Measurements from ENCODE around the gene HIC1.
A peak's percentile ranks its signal among the peaks of the same experiment; 100 is the strongest.

The HIC1 gene

DNA sequence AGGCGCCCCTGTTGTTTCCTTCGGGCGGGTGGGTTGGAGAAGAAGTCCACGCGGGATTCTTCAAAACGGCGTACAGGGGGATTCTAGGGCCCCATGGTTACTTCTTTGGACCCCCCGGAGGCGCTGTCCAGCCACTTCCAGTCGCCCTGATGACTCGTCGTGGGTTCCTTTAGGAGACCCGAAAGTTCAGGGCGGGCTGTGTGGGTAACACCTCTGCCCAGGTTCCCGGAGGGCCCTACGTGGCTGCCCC lies 716 bp upstream of the HIC1 start:
- TF ChIP-seq ZNF8 (CRISPR knock-in tag; IDR thresholded peaks at IDR 0.05) (no peak), CSDC2 (CRISPR knock-in tag; IDR thresholded peaks at IDR 0.05) (no peak), ZFP3 (CRISPR knock-in tag; IDR thresholded peaks at IDR 0.05) (no peak), OSR1 (CRISPR knock-in tag; IDR thresholded peaks at IDR 0.05) (no peak), RARB (CRISPR knock-in tag; IDR thresholded peaks at IDR 0.05) (no peak), TCF4 (CRISPR knock-in tag; IDR thresholded peaks at IDR 0.05; ENCODE audit: borderline replicate concordance) (no peak), PPARA (CRISPR knock-in tag; IDR thresholded peaks at IDR 0.05; ENCODE audit: borderline replicate concordance) (no peak), TOX (CRISPR knock-in tag; IDR thresholded peaks at IDR 0.05; ENCODE audit: borderline replicate concordance) (no peak), ZNF565 (CRISPR knock-in tag; conservative IDR thresholded peaks at IDR 0.05; ENCODE audit: low read depth) (no peak), ESRRG (CRISPR knock-in tag; IDR thresholded peaks at IDR 0.05) (no peak), ARNTL (CRISPR knock-in tag; IDR thresholded peaks at IDR 0.05; ENCODE audit: borderline replicate concordance, low read depth) (no peak), ZC3H10 (CRISPR knock-in tag; IDR thresholded peaks at IDR 0.05) (no peak), ISL1 (CRISPR knock-in tag; IDR thresholded peaks at IDR 0.05) (no peak), ZFP30 (CRISPR knock-in tag; IDR thresholded peaks at IDR 0.05) (no peak)
- TF ChIP-seq, protein P1, sequence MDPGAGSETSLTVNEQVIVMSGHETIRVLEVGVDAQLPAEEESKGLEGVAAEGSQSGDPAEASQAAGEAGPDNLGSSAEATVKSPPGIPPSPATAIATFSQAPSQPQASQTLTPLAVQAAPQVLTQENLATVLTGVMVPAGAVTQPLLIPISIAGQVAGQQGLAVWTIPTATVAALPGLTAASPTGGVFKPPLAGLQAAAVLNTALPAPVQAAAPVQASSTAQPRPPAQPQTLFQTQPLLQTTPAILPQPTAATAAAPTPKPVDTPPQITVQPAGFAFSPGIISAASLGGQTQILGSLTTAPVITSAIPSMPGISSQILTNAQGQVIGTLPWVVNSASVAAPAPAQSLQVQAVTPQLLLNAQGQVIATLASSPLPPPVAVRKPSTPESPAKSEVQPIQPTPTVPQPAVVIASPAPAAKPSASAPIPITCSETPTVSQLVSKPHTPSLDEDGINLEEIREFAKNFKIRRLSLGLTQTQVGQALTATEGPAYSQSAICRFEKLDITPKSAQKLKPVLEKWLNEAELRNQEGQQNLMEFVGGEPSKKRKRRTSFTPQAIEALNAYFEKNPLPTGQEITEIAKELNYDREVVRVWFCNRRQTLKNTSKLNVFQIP (CRISPR knock-in tag; IDR thresholded peaks at IDR 0.05; ENCODE audit: borderline replicate concordance, low read depth) = no peak
- TF ChIP-seq, protein P2, sequence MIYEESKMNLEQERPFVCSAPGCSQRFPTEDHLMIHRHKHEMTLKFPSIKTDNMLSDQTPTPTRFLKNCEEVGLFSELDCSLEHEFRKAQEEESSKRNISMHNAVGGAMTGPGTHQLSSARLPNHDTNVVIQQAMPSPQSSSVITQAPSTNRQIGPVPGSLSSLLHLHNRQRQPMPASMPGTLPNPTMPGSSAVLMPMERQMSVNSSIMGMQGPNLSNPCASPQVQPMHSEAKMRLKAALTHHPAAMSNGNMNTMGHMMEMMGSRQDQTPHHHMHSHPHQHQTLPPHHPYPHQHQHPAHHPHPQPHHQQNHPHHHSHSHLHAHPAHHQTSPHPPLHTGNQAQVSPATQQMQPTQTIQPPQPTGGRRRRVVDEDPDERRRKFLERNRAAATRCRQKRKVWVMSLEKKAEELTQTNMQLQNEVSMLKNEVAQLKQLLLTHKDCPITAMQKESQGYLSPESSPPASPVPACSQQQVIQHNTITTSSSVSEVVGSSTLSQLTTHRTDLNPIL (CRISPR knock-in tag; IDR thresholded peaks at IDR 0.05; ENCODE audit: low read depth) = no peak
- TF ChIP-seq, protein P3, sequence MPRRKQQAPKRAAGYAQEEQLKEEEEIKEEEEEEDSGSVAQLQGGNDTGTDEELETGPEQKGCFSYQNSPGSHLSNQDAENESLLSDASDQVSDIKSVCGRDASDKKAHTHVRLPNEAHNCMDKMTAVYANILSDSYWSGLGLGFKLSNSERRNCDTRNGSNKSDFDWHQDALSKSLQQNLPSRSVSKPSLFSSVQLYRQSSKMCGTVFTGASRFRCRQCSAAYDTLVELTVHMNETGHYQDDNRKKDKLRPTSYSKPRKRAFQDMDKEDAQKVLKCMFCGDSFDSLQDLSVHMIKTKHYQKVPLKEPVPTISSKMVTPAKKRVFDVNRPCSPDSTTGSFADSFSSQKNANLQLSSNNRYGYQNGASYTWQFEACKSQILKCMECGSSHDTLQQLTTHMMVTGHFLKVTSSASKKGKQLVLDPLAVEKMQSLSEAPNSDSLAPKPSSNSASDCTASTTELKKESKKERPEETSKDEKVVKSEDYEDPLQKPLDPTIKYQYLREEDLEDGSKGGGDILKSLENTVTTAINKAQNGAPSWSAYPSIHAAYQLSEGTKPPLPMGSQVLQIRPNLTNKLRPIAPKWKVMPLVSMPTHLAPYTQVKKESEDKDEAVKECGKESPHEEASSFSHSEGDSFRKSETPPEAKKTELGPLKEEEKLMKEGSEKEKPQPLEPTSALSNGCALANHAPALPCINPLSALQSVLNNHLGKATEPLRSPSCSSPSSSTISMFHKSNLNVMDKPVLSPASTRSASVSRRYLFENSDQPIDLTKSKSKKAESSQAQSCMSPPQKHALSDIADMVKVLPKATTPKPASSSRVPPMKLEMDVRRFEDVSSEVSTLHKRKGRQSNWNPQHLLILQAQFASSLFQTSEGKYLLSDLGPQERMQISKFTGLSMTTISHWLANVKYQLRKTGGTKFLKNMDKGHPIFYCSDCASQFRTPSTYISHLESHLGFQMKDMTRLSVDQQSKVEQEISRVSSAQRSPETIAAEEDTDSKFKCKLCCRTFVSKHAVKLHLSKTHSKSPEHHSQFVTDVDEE (CRISPR knock-in tag; IDR thresholded peaks at IDR 0.05) = no peak
- TF ChIP-seq, protein P4, sequence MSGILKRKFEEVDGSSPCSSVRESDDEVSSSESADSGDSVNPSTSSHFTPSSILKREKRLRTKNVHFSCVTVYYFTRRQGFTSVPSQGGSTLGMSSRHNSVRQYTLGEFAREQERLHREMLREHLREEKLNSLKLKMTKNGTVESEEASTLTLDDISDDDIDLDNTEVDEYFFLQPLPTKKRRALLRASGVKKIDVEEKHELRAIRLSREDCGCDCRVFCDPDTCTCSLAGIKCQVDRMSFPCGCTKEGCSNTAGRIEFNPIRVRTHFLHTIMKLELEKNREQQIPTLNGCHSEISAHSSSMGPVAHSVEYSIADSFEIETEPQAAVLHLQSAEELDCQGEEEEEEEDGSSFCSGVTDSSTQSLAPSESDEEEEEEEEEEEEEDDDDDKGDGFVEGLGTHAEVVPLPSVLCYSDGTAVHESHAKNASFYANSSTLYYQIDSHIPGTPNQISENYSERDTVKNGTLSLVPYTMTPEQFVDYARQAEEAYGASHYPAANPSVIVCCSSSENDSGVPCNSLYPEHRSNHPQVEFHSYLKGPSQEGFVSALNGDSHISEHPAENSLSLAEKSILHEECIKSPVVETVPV (CRISPR knock-in tag; IDR thresholded peaks at IDR 0.05) = no peak
- no peak for ATAC-seq

DNA sequence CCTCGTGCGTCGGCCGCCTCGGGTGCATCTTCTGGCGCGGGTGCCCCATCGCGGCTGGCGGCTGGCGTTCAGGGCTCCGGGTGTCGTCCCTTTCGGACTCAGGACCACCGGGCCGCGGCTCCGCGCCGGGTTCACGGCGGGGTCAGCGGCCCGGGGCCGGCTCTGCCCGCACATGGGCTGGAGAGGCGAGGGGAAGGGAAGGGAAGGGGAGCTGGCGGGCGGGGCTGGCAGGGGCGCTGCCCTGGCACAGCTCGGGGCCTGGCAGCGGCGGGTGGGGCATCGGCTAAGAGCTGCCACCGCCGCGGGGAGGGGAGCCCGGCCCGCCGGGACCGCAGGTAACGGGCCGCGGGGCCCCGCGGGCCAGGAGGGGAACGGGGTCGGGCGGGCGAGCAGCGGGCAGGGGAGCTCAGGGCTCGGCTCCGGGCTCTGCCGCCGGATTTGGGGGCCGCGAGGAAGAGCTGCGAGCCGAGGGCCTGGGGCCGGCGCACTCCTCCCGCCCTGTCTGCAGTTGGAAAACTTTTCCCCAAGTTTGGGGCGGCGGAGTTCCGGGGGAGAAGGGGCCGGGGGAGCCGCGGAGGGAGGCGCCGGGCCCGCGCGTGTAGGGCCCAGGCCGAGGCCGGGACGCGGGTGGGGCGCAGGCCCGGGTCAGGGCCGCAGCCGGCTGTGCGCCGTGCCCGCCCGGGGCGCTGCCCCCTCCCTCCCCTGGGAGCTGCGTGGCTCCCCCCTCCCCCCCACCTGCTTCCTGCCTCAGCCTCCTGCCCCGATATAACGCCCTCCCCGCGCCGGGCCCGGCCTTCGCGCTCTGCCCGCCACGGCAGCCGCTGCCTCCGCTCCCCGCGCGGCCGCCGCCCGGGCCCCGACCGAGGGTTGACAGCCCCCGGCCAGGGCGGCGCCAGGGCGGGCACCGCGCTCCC lies 646 bp downstream of the HIC1 start:
- ATAC-seq = peak; percentile 6
- TF ChIP-seq ZNF8 (CRISPR knock-in tag; IDR thresholded peaks at IDR 0.05) = no peak

DNA sequence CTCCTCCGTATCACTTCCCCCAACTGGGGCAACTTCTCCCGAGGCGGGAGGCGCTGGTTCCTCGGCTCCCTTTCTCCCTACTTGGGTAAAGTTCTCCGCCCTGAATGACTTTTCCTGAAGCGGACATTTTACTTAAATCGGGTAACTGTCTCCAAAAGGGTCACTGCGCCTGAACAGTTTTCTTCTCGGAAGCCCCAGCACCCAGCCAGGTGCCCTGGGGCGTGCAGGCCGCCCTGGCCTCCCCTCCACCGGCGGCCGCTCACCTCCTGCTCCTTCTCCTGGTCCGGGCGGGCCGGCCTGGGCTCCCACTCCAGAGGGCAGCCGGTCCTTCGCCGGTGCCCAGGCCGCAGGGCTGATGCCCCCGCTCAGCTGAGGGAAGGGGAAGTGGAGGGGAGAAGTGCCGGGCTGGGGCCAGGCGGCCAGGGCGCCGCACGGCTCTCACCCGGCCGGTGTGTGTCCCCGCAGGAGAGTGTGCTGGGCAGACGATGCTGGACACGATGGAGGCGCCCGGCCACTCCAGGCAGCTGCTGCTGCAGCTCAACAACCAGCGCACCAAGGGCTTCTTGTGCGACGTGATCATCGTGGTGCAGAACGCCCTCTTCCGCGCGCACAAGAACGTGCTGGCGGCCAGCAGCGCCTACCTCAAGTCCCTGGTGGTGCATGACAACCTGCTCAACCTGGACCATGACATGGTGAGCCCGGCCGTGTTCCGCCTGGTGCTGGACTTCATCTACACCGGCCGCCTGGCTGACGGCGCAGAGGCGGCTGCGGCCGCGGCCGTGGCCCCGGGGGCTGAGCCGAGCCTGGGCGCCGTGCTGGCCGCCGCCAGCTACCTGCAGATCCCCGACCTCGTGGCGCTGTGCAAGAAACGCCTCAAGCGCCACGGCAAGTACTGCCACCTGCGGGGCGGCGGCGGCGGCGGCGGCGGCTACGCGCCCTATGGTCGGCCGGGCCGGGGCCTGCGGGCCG lies 1.6 kb downstream of the HIC1 start:
- no peak for ATAC-seq
- TF ChIP-seq TCF4 (CRISPR knock-in tag; IDR thresholded peaks at IDR 0.05; ENCODE audit: borderline replicate concordance) (no peak), PPARA (CRISPR knock-in tag; IDR thresholded peaks at IDR 0.05; ENCODE audit: borderline replicate concordance) (no peak), ZNF70 (CRISPR knock-in tag; IDR thresholded peaks at IDR 0.05) (no peak), ESRRG (CRISPR knock-in tag; IDR thresholded peaks at IDR 0.05) (no peak), SNAI2 (CRISPR knock-in tag; IDR thresholded peaks at IDR 0.05) (no peak)
- TF ChIP-seq, protein P1 (CRISPR knock-in tag; IDR thresholded peaks at IDR 0.05; ENCODE audit: borderline replicate concordance, low read depth) = no peak
- TF ChIP-seq, protein P3 (CRISPR knock-in tag; IDR thresholded peaks at IDR 0.05) = no peak
